HepG2 (cell line): ENCODE data around the gene HLCS. TPM values are rescaled to one million over a fixed set of nuclear protein-coding genes. Genes with fewer than 3 reads are reported as not detected.

Experiments used
- CAMTA2 ChIP-seq: sonication (generic); formaldehyde crosslinking; IDR thresholded peaks from 2 replicates; pipeline ENCODE4 v1.4.0; 2020; ENCODE audit warnings: mild to moderate bottlenecking, missing genetic modification reagents, borderline replicate concordance
- E2F1 ChIP-seq: sonication (generic); formaldehyde crosslinking; IDR thresholded peaks from 2 replicates; pipeline ENCODE4 v1.5.0; 2020; ENCODE audit warnings: missing genetic modification reagents
- E2F5 ChIP-seq: sonication (generic); formaldehyde crosslinking; conservative IDR thresholded peaks from 2 replicates; pipeline ENCODE4 v1.4.0; 2020; ENCODE audit warnings: missing genetic modification reagents
- FOXP1 ChIP-seq, 2 experiments: fragments of 450-650 bp in 1 of 2; IDR thresholded peaks; 2 replicates each; pipeline ENCODE4 v1.6.1; 2017 to 2018; ENCODE audit warnings: antibody characterized with exemption in 1 of 2
- MTF1 ChIP-seq: sonication (generic); formaldehyde crosslinking; IDR thresholded peaks from 2 replicates; pipeline ENCODE4 v1.5.0; 2020; ENCODE audit warnings: missing genetic modification reagents
- MYC ChIP-seq: sonication (generic); formaldehyde crosslinking; IDR thresholded peaks from 2 replicates; pipeline ENCODE4 v1.9.0; 2021; ENCODE audit warnings: missing genetic modification reagents, borderline replicate concordance
- PBX3 ChIP-seq: sonication (generic); formaldehyde crosslinking; IDR thresholded peaks from 2 replicates; pipeline ENCODE4 v1.8.1; 2023; ENCODE audit warnings: missing genetic modification reagents, inconsistent platforms, borderline replicate concordance
- SNRNP70 ChIP-seq: fragments of 200-400 bp; formaldehyde crosslinking; IDR thresholded peaks from 2 replicates; pipeline ENCODE4 v1.6.1; 2017; ENCODE audit warnings: mild to moderate bottlenecking, low read depth, low read length, moderate library complexity
- SP1 ChIP-seq, 2 experiments: fragments of 450-650 bp in 1 of 2; sonication (generic) in 1 of 2; formaldehyde crosslinking in 1 of 2; IDR thresholded peaks; 2 replicates each; pipeline versions ENCODE4 v1.4.0 to v1.6.1; 2016 to 2020; ENCODE audit warnings: missing genetic modification reagents in 1 of 2
- UBTF ChIP-seq: sonication (generic); formaldehyde crosslinking; IDR thresholded peaks from 2 replicates; pipeline ENCODE4 v1.4.0; 2020; ENCODE audit warnings: mild to moderate bottlenecking, missing genetic modification reagents
- ZBTB42 ChIP-seq: sonication (generic); formaldehyde crosslinking; IDR thresholded peaks from 2 replicates; pipeline ENCODE4 v1.5.0; 2020; ENCODE audit warnings: mild to moderate bottlenecking, missing genetic modification reagents
- ZNF513 ChIP-seq: sonication (generic); formaldehyde crosslinking; conservative IDR thresholded peaks from 2 replicates; pipeline ENCODE4 v1.5.0; 2020; ENCODE audit warnings: missing genetic modification reagents
- ZNF749 ChIP-seq: sonication (generic); formaldehyde crosslinking; IDR thresholded peaks from 2 replicates; pipeline ENCODE4 v1.8.0; 2022; ENCODE audit warnings: mild to moderate bottlenecking, missing genetic modification reagents, moderate library complexity, borderline replicate concordance
- ZNF768 ChIP-seq: sonication (generic); formaldehyde crosslinking; IDR thresholded peaks from 2 replicates; pipeline ENCODE4 v1.4.0; 2020; ENCODE audit warnings: missing genetic modification reagents
- ZNF777 ChIP-seq: sonication (generic); formaldehyde crosslinking; IDR thresholded peaks from 2 replicates; pipeline ENCODE4 v1.4.0; 2020; ENCODE audit warnings: missing genetic modification reagents
- ZXDC ChIP-seq: sonication (generic); formaldehyde crosslinking; IDR thresholded peaks from 2 replicates; pipeline ENCODE4 v1.5.0; 2020; ENCODE audit warnings: mild to moderate bottlenecking, missing genetic modification reagents
- polyA plus RNA-seq, 8 experiments: library from polyadenylated mRNA; depleted of rRNA in 3 of 8; stranded (reverse) in 7 of 8; unstranded in 1 of 8; fragments of >200 nt; fragmentation: Illumina TruSeq in 4 of 8; extraction: Trizol in 4 of 8; gene quantifications; 2 replicates each; pipeline versions ENCODE4 v1.2.1 to v1.2.3, GENCODE V29; 2011 to 2016; ENCODE audit warnings: low read depth in 4 of 8, missing spikeins in 1 of 8, mixed read lengths in 1 of 8; ENCODE audit not compliant: insufficient read depth in 1 of 8
- total RNA-seq, 5 experiments: library from RNA; depleted of rRNA; stranded (reverse); fragments of >200 nt; fragmentation: Illumina TruSeq; extraction: Trizol; gene quantifications; 2 replicates each; pipeline ENCODE4 v1.2.3, GENCODE V29; 2016; ENCODE audit warnings: low read depth in 1 of 5

HLCS gene
- total and polyA plus RNA-seq, 2 of the 13 experiments (the other 11 are each of a cell fraction or from before 2014, with no cell fraction given) = 7.9 to 12.3 TPM

- TF ChIP-seq ZNF513 (CRISPR knock-in tag) (no peak), E2F1 (CRISPR knock-in tag) (peak; percentile 64), ZBTB42 (peak; percentile 100), CAMTA2 (CRISPR knock-in tag) (no peak), MTF1 (CRISPR knock-in tag) (peak; percentile 66), ZNF777 (CRISPR knock-in tag) (peak; percentile 92), FOXP1 (IDR thresholded peaks at IDR 0.05) (no peak), FOXP1 (CRISPR knock-in tag; IDR thresholded peaks at IDR 0.05) (no peak), UBTF (CRISPR knock-in tag) (peak; percentile 95), SP1 (IDR thresholded peaks at IDR 0.05) (no peak), SP1 (CRISPR knock-in tag; IDR thresholded peaks at IDR 0.05) (peak; percentile 62), SNRNP70 (no peak), ZNF749 (CRISPR knock-in tag) (peak; percentile 88), PBX3 (CRISPR knock-in tag) (peak; percentile 90; the same call in 1 of the 2 replicates), ZXDC (peak; percentile 88), E2F5 (peak; percentile 74), MYC (peak; percentile 82), ZNF768 (CRISPR knock-in tag) (peak; percentile 67)
Observed at GRCh38 chr21:36989699-36990507, 23.4 kb upstream of the HLCS start (continued).
